T-helper 2 cell (primary cell): Measurements from ENCODE around the gene C3orf52.

Source experiments
- DNase-seq, 5 experiments: peaks; one replicate each; pipeline versions ENCODE4 v3.0.0 to v3.0.0-alpha.2; 2012 to 2022

Gene C3orf52

GRCh38 chr3:112136959-112137693 lies 50.9 kb downstream of the C3orf52 start:
- peak in 1 of 5 experiments; percentile 62 for DNase-seq

DNA sequence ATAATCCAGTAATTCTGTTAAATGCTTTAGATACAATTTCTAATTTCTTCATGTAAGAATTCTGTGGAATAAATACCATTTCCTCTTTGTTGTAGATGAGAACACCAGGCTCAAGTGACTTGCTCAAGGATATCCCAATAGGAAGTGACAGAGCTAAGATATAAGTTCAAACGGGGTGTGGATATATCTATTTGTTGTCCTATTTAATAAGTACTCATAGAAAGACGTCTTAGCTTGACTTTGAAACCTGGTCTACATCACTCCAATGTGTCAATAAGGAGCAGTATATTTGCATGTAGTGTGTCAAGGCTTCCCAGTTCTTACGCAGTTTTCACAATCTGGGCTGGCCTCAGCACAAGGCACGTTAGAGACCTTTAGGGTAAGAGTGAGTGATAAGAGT lies 51.6 kb downstream of the C3orf52 start:
- DNase-seq = no peak

- DNase-seq = no peak
Measured at GRCh38 chr3:112138219-112138969, 52.2 kb downstream of the C3orf52 start.

DNA sequence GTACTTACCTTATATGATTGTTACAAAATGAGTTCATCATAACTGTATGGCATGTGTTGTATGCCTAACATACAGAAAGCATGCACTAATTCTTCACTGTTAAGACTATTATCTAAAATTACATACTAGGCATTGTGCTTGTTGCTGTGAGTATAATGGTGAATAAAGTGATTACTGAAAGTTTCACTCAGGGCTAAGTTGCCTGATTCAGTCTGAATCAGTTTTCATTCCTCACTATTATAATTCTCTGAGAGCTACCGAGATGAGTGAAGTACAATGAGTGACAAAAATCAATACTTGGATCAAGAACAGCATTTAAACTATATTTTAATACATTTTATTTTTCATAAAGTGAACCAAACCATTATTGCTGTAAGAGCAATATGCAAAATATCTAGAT lies 54.4 kb downstream of the C3orf52 start:
- no peak for DNase-seq

DNA sequence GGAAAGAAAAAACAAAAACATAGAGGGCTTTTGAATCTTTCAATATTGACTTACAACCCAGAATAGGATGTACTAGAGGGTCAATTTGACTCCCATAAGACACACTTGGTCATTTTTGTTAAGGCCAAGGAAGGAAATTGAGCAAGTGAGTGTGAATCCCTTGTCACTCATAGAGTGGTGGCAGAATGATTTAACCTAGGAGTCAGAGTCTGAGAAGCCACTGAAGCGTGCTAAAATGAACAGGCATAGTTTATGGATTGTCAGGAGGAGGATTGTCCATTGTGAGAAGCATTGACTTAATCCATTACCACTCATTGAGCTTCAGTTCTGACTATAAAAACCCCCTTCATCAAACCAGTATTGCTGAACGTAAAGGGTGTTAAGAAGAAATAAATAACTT lies 55.1 kb downstream of the C3orf52 start:
- DNase-seq = no peak

GRCh38 chr3:112143251-112143650 lies 57.1 kb downstream of the C3orf52 start:
- peak in 1 of 5 experiments; percentile 61 for DNase-seq

DNA sequence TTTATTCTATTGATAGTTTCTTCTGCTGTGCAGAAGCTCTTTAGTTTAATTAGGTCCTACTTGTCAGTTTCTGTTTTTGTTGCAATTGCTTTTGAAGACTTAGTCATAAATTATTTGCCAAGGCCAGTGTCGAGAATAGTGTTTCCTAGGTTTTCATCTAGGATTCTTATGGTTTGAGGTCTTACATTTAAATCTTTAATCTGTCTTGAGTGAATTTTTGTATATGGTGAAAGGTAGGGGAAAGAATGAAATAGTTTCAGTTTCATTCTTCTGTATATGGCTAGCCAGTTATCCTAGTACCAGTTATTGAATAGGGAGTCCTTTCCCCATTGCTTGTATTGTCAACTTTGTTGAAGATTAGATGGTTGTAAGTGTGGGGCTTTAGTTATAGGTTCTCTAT lies 57.5 kb downstream of the C3orf52 start:
- DNase-seq = no peak

GRCh38 chr3:112149136-112149535 lies 62.9 kb downstream of the C3orf52 start:
- DNase-seq = no peak

DNA sequence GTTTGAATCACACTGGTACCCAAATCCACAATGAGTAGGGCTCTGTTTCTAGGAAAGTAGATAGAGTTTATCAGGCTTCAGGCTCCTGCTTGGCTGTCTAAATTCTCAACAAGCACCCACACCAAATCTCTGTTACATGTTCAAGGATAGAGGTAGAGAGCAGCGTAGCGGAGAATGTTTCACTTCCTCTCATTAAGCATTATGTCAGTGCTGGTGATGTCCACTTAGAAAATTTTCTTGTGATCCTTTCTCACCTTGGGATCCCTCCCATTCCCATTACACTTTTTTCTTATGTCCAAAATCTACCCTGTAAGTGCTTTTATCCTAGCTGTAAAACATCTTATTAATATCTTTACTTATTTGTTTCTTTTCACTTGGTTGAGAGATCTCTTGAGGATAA lies 81.6 kb downstream of the C3orf52 start:
- no peak for DNase-seq
